Measurements from ENCODE around the gene CYP1B1.

DNA sequence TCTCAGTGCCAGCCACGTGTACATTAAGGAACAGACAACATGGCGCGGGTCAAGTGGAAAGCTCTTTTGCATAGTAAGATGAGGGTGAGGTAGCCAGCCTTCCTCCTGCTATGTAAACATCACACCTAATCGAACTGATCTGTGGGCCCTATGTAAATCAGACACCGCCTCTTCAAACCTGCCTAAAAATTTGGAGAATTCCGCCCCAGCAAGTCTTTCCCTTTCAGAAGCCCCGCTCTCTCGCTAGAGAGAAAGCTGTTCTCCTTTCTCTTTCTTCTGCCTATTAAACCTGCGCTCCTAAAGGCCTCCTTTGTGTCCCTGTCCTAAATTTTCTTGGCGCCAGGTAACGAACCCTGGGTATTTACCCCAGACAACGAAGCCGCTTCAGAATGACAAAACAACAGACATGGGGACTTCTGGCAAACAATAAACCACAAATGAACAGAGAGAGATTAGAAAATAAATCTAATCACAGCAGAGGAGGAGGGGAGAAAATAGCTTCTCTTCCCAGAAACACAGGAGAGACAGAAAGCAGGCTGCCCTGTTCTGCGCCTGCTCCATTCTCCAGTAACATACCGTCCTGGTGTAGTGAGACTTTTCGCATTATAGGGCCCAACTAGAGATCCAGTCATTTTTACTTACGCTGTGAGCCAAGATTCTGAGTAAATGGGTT lies 31.9 kb upstream of the CYP1B1 start:
- TF ChIP-seq, protein P1, sequence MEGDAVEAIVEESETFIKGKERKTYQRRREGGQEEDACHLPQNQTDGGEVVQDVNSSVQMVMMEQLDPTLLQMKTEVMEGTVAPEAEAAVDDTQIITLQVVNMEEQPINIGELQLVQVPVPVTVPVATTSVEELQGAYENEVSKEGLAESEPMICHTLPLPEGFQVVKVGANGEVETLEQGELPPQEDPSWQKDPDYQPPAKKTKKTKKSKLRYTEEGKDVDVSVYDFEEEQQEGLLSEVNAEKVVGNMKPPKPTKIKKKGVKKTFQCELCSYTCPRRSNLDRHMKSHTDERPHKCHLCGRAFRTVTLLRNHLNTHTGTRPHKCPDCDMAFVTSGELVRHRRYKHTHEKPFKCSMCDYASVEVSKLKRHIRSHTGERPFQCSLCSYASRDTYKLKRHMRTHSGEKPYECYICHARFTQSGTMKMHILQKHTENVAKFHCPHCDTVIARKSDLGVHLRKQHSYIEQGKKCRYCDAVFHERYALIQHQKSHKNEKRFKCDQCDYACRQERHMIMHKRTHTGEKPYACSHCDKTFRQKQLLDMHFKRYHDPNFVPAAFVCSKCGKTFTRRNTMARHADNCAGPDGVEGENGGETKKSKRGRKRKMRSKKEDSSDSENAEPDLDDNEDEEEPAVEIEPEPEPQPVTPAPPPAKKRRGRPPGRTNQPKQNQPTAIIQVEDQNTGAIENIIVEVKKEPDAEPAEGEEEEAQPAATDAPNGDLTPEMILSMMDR (IDR thresholded peaks at IDR 0.05): no peak
- TF ChIP-seq POLR2A (IDR thresholded peaks at IDR 0.05): no peak

All from uterus (tissue), 2 donors.